ENCODE measurements around the gene NDC80. TPM values are rescaled to one million over a fixed set of nuclear protein-coding genes. Genes with fewer than 3 reads are reported as not detected.

The NDC80 gene
- polyA plus RNA-seq, 3 donors = 0.07 TPM; not detected in 2

- H3K4me2 ChIP-seq (replicated peaks; ENCODE audit: extremely low read depth, low read length, poor library complexity, severe bottlenecking) = no peak overlapping the region
- H3K27ac Mint-ChIP-seq = no peak overlapping the region
- H3K27me3 ChIP-seq (ENCODE audit: control insufficient read depth in 2 of 2, insufficient read depth in 2 of 2, low read length in 2 of 2) = no peaks in the 10 kb centered on the region
- H3K9me3 Mint-ChIP-seq = peaks cover 0 to 2% (median 0%) of the 10 kb centered on the region in 7 donors
- no peak overlapping the region for H2AFZ ChIP-seq (ENCODE audit: insufficient read depth, low read depth, low read length, poor library complexity, severe bottlenecking)
- no peaks in the 10 kb centered on the region for H3K4me1 ChIP-seq (ENCODE audit: control insufficient read depth in 1 of 2, insufficient read depth in 2 of 2, low read length in 2 of 2)
- intact Hi-C loops (cut with micrococcal nuclease) = no loop called here
- H3K9me3 ChIP-seq (replicated peaks in 1 of 2; ENCODE audit: control insufficient read depth in 1 of 2, insufficient read depth in 1 of 2, low read length in 2 of 2) = no peaks in the 10 kb centered on the region
- H4K20me1 ChIP-seq (ENCODE audit: insufficient read depth, low read length) = no peaks in the 10 kb centered on the region
- no peak overlapping the region for H3K9ac ChIP-seq (ENCODE audit: insufficient read depth, low read length, poor library complexity, severe bottlenecking)
- H3K4me1 Mint-ChIP-seq = no peaks in the 10 kb centered on the region
- no peaks in the 10 kb centered on the region for H3K27me3 Mint-ChIP-seq (ENCODE audit: low read depth in 3 of 3)
- WGBS (ENCODE audit: insufficient coverage) = no CpG with 5 or more reads among the region's 3 CpGs
- H3K79me2 ChIP-seq (ENCODE audit: insufficient read depth, low read length) = no peaks in the 10 kb centered on the region
- peaks cover 38 to 45% of the 10 kb centered on the region in 2 donors for H3K36me3 Mint-ChIP-seq
- H3K27ac ChIP-seq (ENCODE audit: low read depth in 1 of 2, low read length in 2 of 2) = no peak overlapping the region
- H3K4me3 ChIP-seq (replicated peaks in 1 of 3; ENCODE audit: low read depth in 2 of 3, low read length in 3 of 3) = no peak overlapping the region
- DNase-seq = no peak
- H3K4me3 Mint-ChIP-seq = no peak overlapping the region
- H3K36me3 ChIP-seq (replicated peaks in 1 of 2; ENCODE audit: control insufficient read depth in 1 of 2, insufficient read depth in 2 of 2, low read length in 2 of 2) = peaks cover 12 to 31% of the 10 kb centered on the region in 2 donors
- no peak for TF ChIP-seq CTCF (IDR thresholded peaks at IDR 0.05)
Measured at GRCh38 chr18:2537296-2537695, 34.1 kb upstream of the NDC80 start.

- peaks cover 34 to 51% of the 10 kb centered on the region in 2 donors for H3K36me3 Mint-ChIP-seq
- no peak overlapping the region for H3K27ac Mint-ChIP-seq
- Histone ChIP-seq H3K27ac (ENCODE audit: low read depth in 1 of 2, low read length in 2 of 2) (no peak overlapping the region), H3K79me2 (ENCODE audit: insufficient read depth, low read length) (no peaks in the 10 kb centered on the region), H2AFZ (ENCODE audit: insufficient read depth, low read depth, low read length, poor library complexity, severe bottlenecking) (no peak overlapping the region), H3K4me2 (replicated peaks; ENCODE audit: extremely low read depth, low read length, poor library complexity, severe bottlenecking) (no peak overlapping the region), H3K36me3 (replicated peaks in 1 of 2; ENCODE audit: control insufficient read depth in 1 of 2, insufficient read depth in 2 of 2, low read length in 2 of 2) (peaks cover 12 to 38% of the 10 kb centered on the region in 2 donors), H4K20me1 (ENCODE audit: insufficient read depth, low read length) (no peaks in the 10 kb centered on the region), H3K9me3 (replicated peaks in 1 of 2; ENCODE audit: control insufficient read depth in 1 of 2, insufficient read depth in 1 of 2, low read length in 2 of 2) (no peaks in the 10 kb centered on the region), H3K27me3 (ENCODE audit: control insufficient read depth in 2 of 2, insufficient read depth in 2 of 2, low read length in 2 of 2) (no peaks in the 10 kb centered on the region), H3K4me3 (replicated peaks in 1 of 3; ENCODE audit: low read depth in 2 of 3, low read length in 3 of 3) (no peak overlapping the region), H3K9ac (ENCODE audit: insufficient read depth, low read length, poor library complexity, severe bottlenecking) (no peak overlapping the region), H3K4me1 (ENCODE audit: control insufficient read depth in 1 of 2, insufficient read depth in 2 of 2, low read length in 2 of 2) (no peaks in the 10 kb centered on the region)
- no peaks in the 10 kb centered on the region for H3K9me3 Mint-ChIP-seq
- H3K27me3 Mint-ChIP-seq (ENCODE audit: low read depth in 3 of 3) = no peaks in the 10 kb centered on the region
- WGBS (ENCODE audit: insufficient coverage) = 83% methylated on average over 1 of the region's 1 CpG
- intact Hi-C loops (cut with micrococcal nuclease) = no loop called here
- no peak overlapping the region for H3K4me3 Mint-ChIP-seq
- TF ChIP-seq CTCF (IDR thresholded peaks at IDR 0.05) = no peak
- no peaks in the 10 kb centered on the region for H3K4me1 Mint-ChIP-seq
- DNase-seq = no peak
Measured at GRCh38 chr18:2538236-2538635, 33.1 kb upstream of the NDC80 start.

All from CD14-positive monocyte (primary cell).